ENCODE measurements around the gene OSBPL6.
"Not testable (repeated sequence)": the region's sequence is repeated elsewhere in the genome, so short reads cannot be mapped to it uniquely, and the experiment has no call there.

The OSBPL6 gene

GRCh38 chr2:178193823-178194599, at the start of gene OSBPL6:
Gene OSBPL6, plus strand, starts transcription at chr2:178194512. Its CDS starts 111,673 bp downstream, at chr2:178306185.
- TF ChIP-seq POLR2AphosphoS5 (IDR thresholded peaks at IDR 0.05; ENCODE audit: borderline replicate concordance, low read depth, low read length) (peak; percentile 50; the same call in 1 of the 2 replicates), EZH2 (IDR thresholded peaks at IDR 0.05) (no peak), FOXP2 (optimal IDR thresholded peaks at IDR 0.05; ENCODE audit: control extremely low read depth, extremely low read length, insufficient read depth) (no peak)
- Histone ChIP-seq H3K9ac (ENCODE audit: insufficient read length) (peak within 1 kb of the TSS; percentile 76), H3K4me3 (peak within 1 kb of the TSS; percentile 92), H3K36me3 (ENCODE audit: insufficient read depth, low read length) (no peaks in the 10 kb centered on the region), H3K9me3 (ENCODE audit: low read depth, low read length) (no peaks in the 10 kb centered on the region), H3K27ac (no peak within 1 kb of the TSS)
- no peak for DNase-seq (ENCODE audit: low read depth, low spot score)

DNA sequence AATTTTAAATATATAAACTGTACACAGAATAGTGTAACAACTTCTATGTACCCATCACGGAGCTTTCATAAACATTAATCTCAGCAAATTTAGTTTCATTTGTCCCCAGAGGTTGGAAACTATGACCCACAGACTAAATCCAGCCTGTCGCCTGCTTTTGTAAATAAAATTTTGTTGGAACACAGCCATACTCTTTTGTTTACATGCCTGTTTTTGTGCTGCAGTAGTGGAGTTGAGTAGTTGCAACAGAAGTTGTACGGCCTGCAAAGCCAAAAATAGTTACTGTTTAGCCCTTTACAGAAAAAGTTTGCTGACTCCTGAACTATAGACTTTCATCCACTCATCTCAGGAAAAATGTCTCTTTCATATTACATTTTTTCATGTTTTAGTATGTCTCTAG, 42.3 kb upstream of the OSBPL6 start:
- no peak overlapping the region for H3K4me3 ChIP-seq
- no peak overlapping the region for H3K27ac ChIP-seq
- no peaks in the 10 kb centered on the region for H3K9me3 ChIP-seq (ENCODE audit: low read depth, low read length)
- H3K9ac ChIP-seq (ENCODE audit: insufficient read length), result peak overlapping the region; percentile 24
- DNase-seq (ENCODE audit: low read depth, low spot score), result no peak
- no peak for TF ChIP-seq EZH2 (IDR thresholded peaks at IDR 0.05)
- TF ChIP-seq POLR2AphosphoS5 (IDR thresholded peaks at IDR 0.05; ENCODE audit: borderline replicate concordance, low read depth, low read length), result no peak
- TF ChIP-seq FOXP2 (optimal IDR thresholded peaks at IDR 0.05; ENCODE audit: control extremely low read depth, extremely low read length, insufficient read depth), result no peak
- H3K36me3 ChIP-seq (ENCODE audit: insufficient read depth, low read length), result no peaks in the 10 kb centered on the region

GRCh38 chr2:178152542-178152941, 41.8 kb upstream of the OSBPL6 start:
- H3K36me3 ChIP-seq (ENCODE audit: insufficient read depth, low read length), result no peaks in the 10 kb centered on the region
- TF ChIP-seq FOXP2 (optimal IDR thresholded peaks at IDR 0.05; ENCODE audit: control extremely low read depth, extremely low read length, insufficient read depth) (no peak), EZH2 (IDR thresholded peaks at IDR 0.05) (no peak), POLR2AphosphoS5 (IDR thresholded peaks at IDR 0.05; ENCODE audit: borderline replicate concordance, low read depth, low read length) (no peak)
- no peak for DNase-seq (ENCODE audit: low read depth, low spot score)
- peak overlapping the region; percentile 24 for H3K9ac ChIP-seq (ENCODE audit: insufficient read length)
- H3K9me3 ChIP-seq (ENCODE audit: low read depth, low read length), result no peaks in the 10 kb centered on the region
- no peak overlapping the region for H3K27ac ChIP-seq
- no peak overlapping the region for H3K4me3 ChIP-seq

DNA sequence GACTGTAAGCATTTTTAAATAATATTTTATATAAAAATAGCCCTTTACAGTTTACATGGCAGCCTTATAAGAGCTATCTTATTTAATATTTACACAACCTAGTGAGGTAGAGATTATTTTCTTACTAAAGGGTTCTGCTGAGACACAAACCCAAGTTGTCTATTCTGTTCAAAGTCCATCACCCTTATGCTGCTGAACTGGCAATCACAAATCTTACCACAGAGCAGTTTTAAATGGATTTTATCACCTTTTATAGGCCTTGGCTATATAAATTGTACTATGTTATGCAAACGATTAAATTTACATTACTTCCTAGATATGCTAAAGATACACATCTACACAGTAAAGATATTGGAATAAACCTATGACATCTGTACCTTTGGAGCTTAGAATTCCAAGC, 41.3 kb upstream of the OSBPL6 start:
- H3K9ac ChIP-seq (ENCODE audit: insufficient read length), result no peak overlapping the region
- H3K9me3 ChIP-seq (ENCODE audit: low read depth, low read length), result no peaks in the 10 kb centered on the region
- no peak overlapping the region for H3K4me3 ChIP-seq
- H3K36me3 ChIP-seq (ENCODE audit: insufficient read depth, low read length), result no peaks in the 10 kb centered on the region
- TF ChIP-seq FOXP2 (optimal IDR thresholded peaks at IDR 0.05; ENCODE audit: control extremely low read depth, extremely low read length, insufficient read depth) (no peak), EZH2 (IDR thresholded peaks at IDR 0.05) (no peak), POLR2AphosphoS5 (IDR thresholded peaks at IDR 0.05; ENCODE audit: borderline replicate concordance, low read depth, low read length) (no peak)
- no peak overlapping the region for H3K27ac ChIP-seq
- DNase-seq (ENCODE audit: low read depth, low spot score), result no peak

- DNase-seq (ENCODE audit: low read depth, low spot score); H3K9ac ChIP-seq (ENCODE audit: insufficient read length); H3K4me3 ChIP-seq; H3K36me3 ChIP-seq (ENCODE audit: insufficient read depth, low read length); H3K9me3 ChIP-seq (ENCODE audit: low read depth, low read length); H3K27ac ChIP-seq: not testable (repeated sequence)
These were observed 40.4 kb upstream of the OSBPL6 start for GRCh38 chr2:178153878-178154277.

DNA sequence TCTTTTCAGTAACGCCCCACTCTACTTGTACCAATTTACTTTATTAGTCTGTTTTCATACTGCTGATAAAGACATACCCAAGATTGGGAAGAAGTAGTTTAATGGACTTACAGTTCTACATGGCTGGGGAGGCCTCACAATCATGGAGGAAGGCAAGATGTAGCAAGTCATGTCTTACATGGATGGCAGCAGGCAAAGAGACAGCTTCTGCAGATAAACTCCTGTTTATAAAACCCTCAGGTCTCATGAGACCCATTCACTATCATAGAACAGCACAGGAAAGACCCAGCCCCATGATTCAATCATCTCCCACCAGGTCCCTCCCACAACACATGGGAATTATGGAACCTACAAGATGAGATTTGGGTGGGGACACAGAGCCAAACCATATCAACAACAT, 38.8 kb upstream of the OSBPL6 start:
- H3K36me3 ChIP-seq (ENCODE audit: insufficient read depth, low read length), result no peaks in the 10 kb centered on the region
- H3K4me3 ChIP-seq, result no peak overlapping the region
- no peak for DNase-seq (ENCODE audit: low read depth, low spot score)
- no peak for TF ChIP-seq EZH2 (IDR thresholded peaks at IDR 0.05)
- TF ChIP-seq FOXP2 (optimal IDR thresholded peaks at IDR 0.05; ENCODE audit: control extremely low read depth, extremely low read length, insufficient read depth), result no peak
- no peak for TF ChIP-seq POLR2AphosphoS5 (IDR thresholded peaks at IDR 0.05; ENCODE audit: borderline replicate concordance, low read depth, low read length)
- H3K27ac ChIP-seq, result no peak overlapping the region
- no peak overlapping the region for H3K9ac ChIP-seq (ENCODE audit: insufficient read length)
- no peaks in the 10 kb centered on the region for H3K9me3 ChIP-seq (ENCODE audit: low read depth, low read length)

DNA sequence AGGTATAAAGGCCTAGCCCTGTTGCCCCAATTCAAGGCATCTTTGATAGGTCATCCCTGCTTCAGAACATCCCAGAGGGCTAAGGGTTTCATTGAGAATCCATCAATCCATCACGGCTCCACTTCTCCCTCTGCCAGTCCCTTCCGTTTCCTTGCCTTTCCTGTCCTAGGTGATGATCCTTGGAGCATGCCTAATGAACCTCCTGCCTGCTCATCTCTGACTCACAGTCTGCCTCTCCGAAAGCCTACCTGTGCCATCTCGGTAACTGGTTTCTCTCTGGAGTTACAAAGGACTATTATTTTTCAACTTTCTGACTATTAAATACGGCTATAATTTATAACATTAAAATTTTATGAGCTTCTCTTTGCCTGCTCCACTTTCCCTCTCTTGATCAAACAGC, 36.7 kb upstream of the OSBPL6 start:
- DNase-seq (ENCODE audit: low read depth, low spot score), result no peak
- H3K9ac ChIP-seq (ENCODE audit: insufficient read length), result no peak overlapping the region
- no peak for TF ChIP-seq FOXP2 (optimal IDR thresholded peaks at IDR 0.05; ENCODE audit: control extremely low read depth, extremely low read length, insufficient read depth)
- TF ChIP-seq EZH2 (IDR thresholded peaks at IDR 0.05), result no peak
- TF ChIP-seq POLR2AphosphoS5 (IDR thresholded peaks at IDR 0.05; ENCODE audit: borderline replicate concordance, low read depth, low read length), result no peak
- no peaks in the 10 kb centered on the region for H3K36me3 ChIP-seq (ENCODE audit: insufficient read depth, low read length)
- no peak overlapping the region for H3K4me3 ChIP-seq
- no peaks in the 10 kb centered on the region for H3K9me3 ChIP-seq (ENCODE audit: low read depth, low read length)
- no peak overlapping the region for H3K27ac ChIP-seq

GRCh38 chr2:178159966-178160365, 34.3 kb upstream of the OSBPL6 start:
- H3K4me3 ChIP-seq, result no peak overlapping the region
- DNase-seq (ENCODE audit: low read depth, low spot score), result no peak
- TF ChIP-seq POLR2AphosphoS5 (IDR thresholded peaks at IDR 0.05; ENCODE audit: borderline replicate concordance, low read depth, low read length), result no peak
- no peak for TF ChIP-seq FOXP2 (optimal IDR thresholded peaks at IDR 0.05; ENCODE audit: control extremely low read depth, extremely low read length, insufficient read depth)
- no peak for TF ChIP-seq EZH2 (IDR thresholded peaks at IDR 0.05)
- no peak overlapping the region for H3K27ac ChIP-seq
- H3K9me3 ChIP-seq (ENCODE audit: low read depth, low read length), result no peaks in the 10 kb centered on the region
- H3K9ac ChIP-seq (ENCODE audit: insufficient read length), result no peak overlapping the region
- no peaks in the 10 kb centered on the region for H3K36me3 ChIP-seq (ENCODE audit: insufficient read depth, low read length)

DNA sequence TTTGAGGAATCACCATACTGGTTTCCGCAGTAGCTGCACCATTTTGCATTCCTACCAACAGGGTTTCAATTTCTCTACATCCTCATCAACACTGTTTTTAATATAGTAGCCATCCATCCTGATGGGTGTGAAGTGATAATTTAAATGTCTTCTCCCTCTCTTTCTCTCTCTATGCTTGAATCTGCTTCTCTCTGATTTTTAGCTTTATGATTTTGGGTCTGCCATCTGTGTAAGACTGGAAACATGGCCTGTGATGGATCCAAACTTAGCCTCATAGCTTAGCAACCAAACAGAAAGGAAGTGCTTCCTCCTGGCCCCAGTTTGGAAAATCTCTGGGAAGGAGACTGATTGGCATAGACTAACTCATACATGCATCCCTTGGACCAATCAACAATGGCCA, 33.7 kb upstream of the OSBPL6 start:
- Histone ChIP-seq H3K9me3 (ENCODE audit: low read depth, low read length) (no peaks in the 10 kb centered on the region), H3K4me3 (no peak overlapping the region), H3K36me3 (ENCODE audit: insufficient read depth, low read length) (no peaks in the 10 kb centered on the region), H3K9ac (ENCODE audit: insufficient read length) (no peak overlapping the region), H3K27ac (no peak overlapping the region)
- TF ChIP-seq FOXP2 (optimal IDR thresholded peaks at IDR 0.05; ENCODE audit: control extremely low read depth, extremely low read length, insufficient read depth), result no peak
- DNase-seq (ENCODE audit: low read depth, low spot score), result no peak

Measured in SK-N-MC (cell line).